Mesenchymal stem cell (in vitro differentiated cells and primary cell): Measurements from ENCODE around the gene FUT7.

Experiments
- DNase-seq: peaks from one replicate; pipeline ENCODE4 v3.0.0-alpha.2; 2013
- H2AFZ ChIP-seq: one replicate; pipeline ENCODE4 v1.6.1; 2013; ENCODE audit warnings: low read depth, mild to moderate bottlenecking, control low read depth, inconsistent platforms, low read length, moderate library complexity
- H2AK5ac ChIP-seq: 2 replicates; pipeline ENCODE4 v1.6.1; 2013; ENCODE audit warnings: low read length, moderate library complexity, mild to moderate bottlenecking, inconsistent platforms; ENCODE audit not compliant: severe bottlenecking
- H2BK120ac ChIP-seq: one replicate; pipeline ENCODE4 v1.6.1; 2013; ENCODE audit warnings: low read depth, mild to moderate bottlenecking, inconsistent platforms, low read length, moderate library complexity
- H2BK12ac ChIP-seq, 2 experiments: one replicate each; pipeline ENCODE4 v1.6.1; 2013; ENCODE audit warnings: inconsistent platforms in 2 of 2, low read length in 2 of 2, mild to moderate bottlenecking in 2 of 2, moderate library complexity in 2 of 2, control low read depth in 1 of 2
- H2BK15ac ChIP-seq: one replicate; pipeline ENCODE4 v1.6.1; 2013; ENCODE audit warnings: mild to moderate bottlenecking, low read depth, inconsistent platforms; ENCODE audit not compliant: poor library complexity, severe bottlenecking
- H2BK5ac ChIP-seq: 2 replicates; pipeline ENCODE4 v1.6.1; 2013; ENCODE audit warnings: low read depth, mild to moderate bottlenecking, low read length, control low read depth, inconsistent platforms; ENCODE audit not compliant: poor library complexity, severe bottlenecking
- H3K14ac ChIP-seq, 2 experiments: one replicate each; pipeline ENCODE4 v1.6.1; 2013; ENCODE audit warnings: inconsistent platforms in 2 of 2, low read length in 2 of 2, control low read depth in 1 of 2, mild to moderate bottlenecking in 1 of 2, moderate library complexity in 1 of 2
- H3K18ac ChIP-seq, 2 experiments: one replicate each; pipeline ENCODE4 v1.6.1; 2013; ENCODE audit warnings: inconsistent platforms in 2 of 2, low read length in 2 of 2, control low read depth in 1 of 2, low read depth in 1 of 2, mild to moderate bottlenecking in 1 of 2
- H3K23ac ChIP-seq, 2 experiments: one replicate each; pipeline ENCODE4 v1.6.1; 2013; ENCODE audit warnings: inconsistent platforms in 2 of 2, low read length in 2 of 2, mild to moderate bottlenecking in 2 of 2, moderate library complexity in 2 of 2, control low read depth in 1 of 2
- H3K27ac ChIP-seq: 2 replicates; pipeline ENCODE4 v1.5.1; 2013; ENCODE audit warnings: mild to moderate bottlenecking, moderate library complexity, low read length, control low read depth, inconsistent platforms; ENCODE audit not compliant: poor library complexity, severe bottlenecking
- H3K27me3 ChIP-seq, 2 experiments: 2 replicates each; pipeline versions ENCODE4 v1.6.1 to v1.7.0; 2013; ENCODE audit warnings: low read length in 2 of 2, mild to moderate bottlenecking in 2 of 2, moderate library complexity in 2 of 2, control low read depth in 1 of 2, inconsistent platforms in 1 of 2; ENCODE audit not compliant: control insufficient read depth in 1 of 2, insufficient read depth in 1 of 2
- H3K36me3 ChIP-seq, 2 experiments: 2 replicates each; pipeline versions ENCODE4 v1.6.1 to v1.7.0; 2013; ENCODE audit warnings: low read length in 2 of 2, control low read depth in 1 of 2, inconsistent platforms in 1 of 2, low read depth in 1 of 2, mild to moderate bottlenecking in 1 of 2; ENCODE audit not compliant: insufficient read depth in 2 of 2, control insufficient read depth in 1 of 2
- H3K4ac ChIP-seq, 2 experiments: one replicate each; pipeline ENCODE4 v1.6.1; 2013; ENCODE audit warnings: inconsistent platforms in 2 of 2, low read length in 2 of 2, mild to moderate bottlenecking in 2 of 2, moderate library complexity in 2 of 2, control low read depth in 1 of 2, low read depth in 1 of 2
- H3K4me1 ChIP-seq: 2 replicates; pipeline ENCODE4 v1.6.1; 2013; ENCODE audit warnings: low read depth, low read length, control low read depth; ENCODE audit not compliant: control insufficient read depth, insufficient read depth
- H3K4me2 ChIP-seq: 2 replicates; pipeline ENCODE4 v1.6.1; 2013; ENCODE audit warnings: low read length, mild to moderate bottlenecking, inconsistent platforms; ENCODE audit not compliant: poor library complexity, severe bottlenecking
- H3K4me3 ChIP-seq, 2 experiments: 2 replicates each; pipeline versions ENCODE4 v1.5.1 to v1.7.0; 2013; ENCODE audit warnings: low read length in 2 of 2, mild to moderate bottlenecking in 2 of 2, control low read depth in 1 of 2, low read depth in 1 of 2; ENCODE audit not compliant: insufficient read depth in 1 of 2
- H3K79me1 ChIP-seq: replicated peaks from 2 replicates; pipeline ENCODE4 v1.6.1; 2013; ENCODE audit warnings: mild to moderate bottlenecking, control low read depth, low read length, inconsistent platforms; ENCODE audit not compliant: poor library complexity, severe bottlenecking
- H3K9ac ChIP-seq: 2 replicates; pipeline ENCODE4 v1.7.0; 2013; ENCODE audit warnings: mild to moderate bottlenecking, low read length, moderate library complexity
- H3K9me3 ChIP-seq: 2 replicates; pipeline ENCODE4 v1.7.0; 2013; ENCODE audit warnings: mild to moderate bottlenecking, low read length; ENCODE audit not compliant: control insufficient read depth
- H4K8ac ChIP-seq: one replicate; pipeline ENCODE4 v1.6.1; 2013; ENCODE audit warnings: inconsistent platforms, mild to moderate bottlenecking, low read length, moderate library complexity
- H4K91ac ChIP-seq: one replicate; pipeline ENCODE4 v1.6.1; 2013; ENCODE audit warnings: mild to moderate bottlenecking, low read length, inconsistent platforms
- WGBS: methylation state at CpG from one replicate; pipeline ENCODE4 v1.1.7; 2013; ENCODE audit warnings: mixed read lengths; 5-methylcytosine and 5-hydroxymethylcytosine counted together

FUT7 gene

GRCh38 chr9:137071282-137071681 is 39.4 kb upstream of the FUT7 start:
- Histone ChIP-seq H2BK15ac (peak overlapping the region; percentile 12), H3K4me2 (no peak overlapping the region), H2BK5ac (no peak overlapping the region), H3K23ac (no peak overlapping the region), H3K4ac (no peak overlapping the region), H3K18ac (peak overlapping the region in 1 of 2 experiments; percentile 27), H3K36me3 (no peaks in the 10 kb centered on the region), H2AK5ac (no peak overlapping the region), H3K9me3 (no peaks in the 10 kb centered on the region), H2BK120ac (no peak overlapping the region), H3K27ac (no peak overlapping the region), H3K27me3 (peaks cover 0 to 10% of the 10 kb centered on the region in 2 experiments), H4K8ac (peak overlapping the region; percentile 85), H3K4me1 (peaks cover 16% of the 10 kb centered on the region), H3K4me3 (no peak overlapping the region), H4K91ac (peak overlapping the region; percentile 14), H3K79me1 (no peaks in the 10 kb centered on the region), H3K9ac (no peak overlapping the region), H2BK12ac (peak overlapping the region; percentile 17 to 20), H3K14ac (no peak overlapping the region), H2AFZ (no peak overlapping the region)
- no peak for DNase-seq
- WGBS = 93% methylated on average over 2 of the region's 2 CpGs

DNA sequence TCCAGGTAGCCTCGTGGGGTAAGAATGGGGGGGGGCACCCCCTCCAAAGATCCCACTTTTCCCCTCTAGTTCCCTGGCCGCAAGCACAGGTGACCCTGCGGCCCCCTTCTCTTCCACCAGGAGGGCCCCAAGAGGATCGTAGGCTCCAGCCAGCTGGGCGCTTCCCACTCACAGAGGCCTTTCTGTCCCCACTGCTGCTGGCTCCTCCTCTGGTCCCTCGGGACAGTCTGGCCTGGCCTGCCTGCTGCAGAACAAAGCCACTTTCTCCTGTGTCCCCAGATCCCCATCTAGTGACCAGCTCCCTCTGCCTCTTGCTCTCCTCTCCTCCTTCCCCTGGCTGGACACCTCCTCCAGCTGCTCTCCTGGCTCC is 39.0 kb upstream of the FUT7 start:
- Histone ChIP-seq H3K27ac (no peak overlapping the region), H3K23ac (no peak overlapping the region), H3K4me1 (peaks cover 16% of the 10 kb centered on the region), H3K4me2 (peak overlapping the region; percentile 86), H2AK5ac (no peak overlapping the region), H3K4me3 (peak overlapping the region; percentile 24 to 60), H4K8ac (peak overlapping the region; percentile 85), H3K18ac (peak overlapping the region in 1 of 2 experiments; percentile 27), H2BK5ac (no peak overlapping the region), H3K36me3 (no peaks in the 10 kb centered on the region), H3K79me1 (no peaks in the 10 kb centered on the region), H3K27me3 (peaks cover 0 to 10% of the 10 kb centered on the region in 2 experiments), H2AFZ (no peak overlapping the region), H4K91ac (peak overlapping the region; percentile 14), H2BK12ac (peak overlapping the region; percentile 17 to 20), H3K9ac (no peak overlapping the region), H3K4ac (no peak overlapping the region), H2BK15ac (no peak overlapping the region), H2BK120ac (no peak overlapping the region), H3K9me3 (no peaks in the 10 kb centered on the region), H3K14ac (no peak overlapping the region)
- 28% methylated on average over 6 of the region's 6 CpGs for WGBS
- peak; percentile 24 for DNase-seq

DNA sequence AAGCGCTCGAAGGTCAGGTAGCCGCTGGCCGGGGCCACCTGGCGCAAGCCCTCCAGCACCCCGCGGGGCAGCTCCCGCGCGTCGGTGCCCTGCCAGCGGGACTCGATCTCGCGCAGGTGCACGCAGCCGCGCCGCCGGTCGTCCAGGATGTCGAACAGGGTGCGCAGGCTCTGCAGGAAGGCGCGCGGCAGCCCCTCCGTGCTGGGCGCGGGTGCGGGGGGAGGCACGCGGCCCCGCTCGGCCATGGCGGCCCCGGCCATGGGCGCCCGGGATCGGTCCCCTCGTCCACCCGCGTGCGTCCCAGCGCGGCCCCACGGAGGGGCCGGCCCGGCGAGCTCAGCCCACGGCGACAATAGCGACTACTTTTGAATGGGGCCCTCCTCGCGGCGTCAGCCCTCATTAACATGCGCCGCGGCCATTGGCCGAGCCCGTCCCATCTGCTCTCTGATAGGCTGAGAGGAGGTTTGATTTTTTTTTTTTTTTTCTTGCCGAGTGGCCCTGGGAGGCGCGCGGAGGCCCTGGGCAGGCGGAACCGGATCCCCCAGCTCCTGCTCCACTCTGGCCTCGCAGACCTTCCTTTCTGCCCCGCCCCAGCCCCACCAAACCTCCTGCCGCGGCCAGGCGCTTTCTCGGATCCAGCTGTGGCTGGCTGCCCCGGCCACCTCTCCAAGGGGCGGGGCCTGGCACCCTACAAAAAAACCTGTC is 38.5 kb upstream of the FUT7 start, which contains the start of gene SAPCD2:
Gene SAPCD2, minus strand, starts transcription at position 357 of the 705 bp plus-strand sequence. Its CDS starts 97 bp downstream, at position 260.
- Histone ChIP-seq H2BK15ac (peak within 1 kb of the TSS; percentile 12), H3K4me2 (peak within 1 kb of the TSS; percentile 86), H3K9ac (no peak within 1 kb of the TSS), H3K27ac (no peak within 1 kb of the TSS), H2BK5ac (no peak within 1 kb of the TSS), H2BK12ac (peak within 1 kb of the TSS; percentile 17 to 20), H3K23ac (peak within 1 kb of the TSS in 1 of 2 experiments; percentile 38), H3K27me3 (peaks cover 0 to 10% of the 10 kb centered on the region in 2 experiments), H3K4ac (no peak within 1 kb of the TSS), H4K8ac (peak within 1 kb of the TSS; percentile 85), H3K18ac (peak within 1 kb of the TSS in 1 of 2 experiments; percentile 27), H3K9me3 (no peaks in the 10 kb centered on the region), H3K4me3 (peak within 1 kb of the TSS; percentile 58 to 60), H4K91ac (peak within 1 kb of the TSS; percentile 14), H3K4me1 (peaks cover 16% of the 10 kb centered on the region), H3K36me3 (no peaks in the 10 kb centered on the region), H2AFZ (peak within 1 kb of the TSS; percentile 10), H2AK5ac (no peak within 1 kb of the TSS), H2BK120ac (no peak within 1 kb of the TSS), H3K14ac (no peak within 1 kb of the TSS), H3K79me1 (no peaks in the 10 kb centered on the region)
- WGBS = 0% methylated on average over 30 of the region's 74 CpGs
- DNase-seq = peak; percentile 92

GRCh38 chr9:137069508-137070091 is 37.7 kb upstream of the FUT7 start:
- H2AFZ ChIP-seq = no peak overlapping the region
- H4K8ac ChIP-seq = no peak overlapping the region
- H3K27me3 ChIP-seq = peaks cover 0 to 10% of the 10 kb centered on the region in 2 experiments
- no peak overlapping the region for H2BK12ac ChIP-seq
- no peak overlapping the region for H3K4ac ChIP-seq
- no peaks in the 10 kb centered on the region for H3K9me3 ChIP-seq
- H2BK120ac ChIP-seq = no peak overlapping the region
- no peak overlapping the region for H2AK5ac ChIP-seq
- peaks cover 16% of the 10 kb centered on the region for H3K4me1 ChIP-seq
- WGBS = 12% methylated on average over 35 of the region's 52 CpGs
- H3K23ac ChIP-seq = no peak overlapping the region
- no peak overlapping the region for H2BK5ac ChIP-seq
- H3K9ac ChIP-seq = no peak overlapping the region
- no peak overlapping the region for H2BK15ac ChIP-seq
- H3K27ac ChIP-seq = no peak overlapping the region
- peaks cover 0 to 4% of the 10 kb centered on the region in 2 experiments for H3K36me3 ChIP-seq
- H4K91ac ChIP-seq = no peak overlapping the region
- H3K4me3 ChIP-seq = no peak overlapping the region
- H3K14ac ChIP-seq = no peak overlapping the region
- no peak for DNase-seq
- H3K79me1 ChIP-seq = no peaks in the 10 kb centered on the region
- H3K18ac ChIP-seq = no peak overlapping the region
- H3K4me2 ChIP-seq = peak overlapping the region; percentile 86
